Kidney epithelial cell (primary cell): ENCODE measurements around the gene SLC13A3. TPM values are rescaled to one million over a fixed set of nuclear protein-coding genes. Genes with fewer than 3 reads are reported as not detected.

Experiments used
- DNase-seq: peaks from one replicate; pipeline ENCODE4 v3.0.0-alpha.2; 2010; ENCODE audit warnings: low read depth
- H3K27me3 ChIP-seq: 2 replicates; pipeline ENCODE4 v1.6.0; 2011; ENCODE audit warnings: low read length; ENCODE audit not compliant: control insufficient read depth, insufficient read depth
- H3K36me3 ChIP-seq: 2 replicates; pipeline ENCODE4 v1.5.1; 2011; ENCODE audit warnings: low read length; ENCODE audit not compliant: control insufficient read depth, insufficient read depth
- H3K4me3 ChIP-seq: 2 replicates; pipeline ENCODE4 v1.5.1; 2011; ENCODE audit warnings: low read depth, mild to moderate bottlenecking, control low read depth, low read length
- CTCF ChIP-seq: IDR thresholded peaks from 2 replicates; pipeline ENCODE4 v1.5.1; 2011; ENCODE audit warnings: mild to moderate bottlenecking, moderate library complexity, low read length, control low read depth, inconsistent platforms; ENCODE audit not compliant: insufficient read depth, poor library complexity, severe bottlenecking
- total RNA-seq: library from RNA; depleted of rRNA; stranded (reverse); fragments of >200 nt; gene quantifications from 2 replicates; pipeline ENCODE4 v1.2.3, GENCODE V29; 2015

SLC13A3 gene
- total RNA-seq, 1 donor from 2014 or later = 3.4 TPM

GRCh38 chr20:46696791-46697279 lies 45.6 kb upstream of the SLC13A3 start:
- Histone ChIP-seq H3K27me3 (peaks cover 5% of the 10 kb centered on the region), H3K36me3 (no peaks in the 10 kb centered on the region), H3K4me3 (no peak overlapping the region)
- DNase-seq = no peak
- no peak for TF ChIP-seq CTCF

DNA sequence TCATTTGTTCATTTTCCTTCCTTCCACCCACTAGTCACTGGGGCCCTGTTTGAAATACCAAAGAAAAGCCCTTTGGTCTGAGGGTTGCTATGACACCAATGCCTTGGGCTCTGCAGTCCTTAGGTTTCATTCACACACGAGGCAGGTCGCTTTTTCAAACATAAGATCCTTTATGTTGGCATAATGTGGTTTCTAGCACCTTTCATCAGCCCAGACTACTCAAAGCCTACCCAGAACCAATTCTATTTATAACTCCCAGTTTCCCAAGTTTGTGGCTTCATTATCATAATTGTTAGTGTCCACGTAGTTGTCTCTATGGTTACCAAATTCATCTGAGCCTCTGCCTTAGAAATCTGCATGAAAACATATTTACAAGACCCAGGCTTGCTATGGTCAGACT lies 44.6 kb upstream of the SLC13A3 start:
- Histone ChIP-seq H3K36me3 (no peaks in the 10 kb centered on the region), H3K27me3 (peaks cover 5% of the 10 kb centered on the region), H3K4me3 (no peak overlapping the region)
- TF ChIP-seq CTCF = no peak
- DNase-seq = no peak

- Histone ChIP-seq H3K4me3 (no peak overlapping the region), H3K27me3 (peaks cover 3% of the 10 kb centered on the region), H3K36me3 (no peaks in the 10 kb centered on the region)
- no peak for DNase-seq
- no peak for TF ChIP-seq CTCF
These were observed 43.2 kb upstream of the SLC13A3 start for GRCh38 chr20:46694484-46694883.

- Histone ChIP-seq H3K36me3 (no peaks in the 10 kb centered on the region), H3K4me3 (no peak overlapping the region), H3K27me3 (no peaks in the 10 kb centered on the region)
- no peak for TF ChIP-seq CTCF
- no peak for DNase-seq
These were observed 39.9 kb upstream of the SLC13A3 start for GRCh38 chr20:46691196-46691595.

DNA sequence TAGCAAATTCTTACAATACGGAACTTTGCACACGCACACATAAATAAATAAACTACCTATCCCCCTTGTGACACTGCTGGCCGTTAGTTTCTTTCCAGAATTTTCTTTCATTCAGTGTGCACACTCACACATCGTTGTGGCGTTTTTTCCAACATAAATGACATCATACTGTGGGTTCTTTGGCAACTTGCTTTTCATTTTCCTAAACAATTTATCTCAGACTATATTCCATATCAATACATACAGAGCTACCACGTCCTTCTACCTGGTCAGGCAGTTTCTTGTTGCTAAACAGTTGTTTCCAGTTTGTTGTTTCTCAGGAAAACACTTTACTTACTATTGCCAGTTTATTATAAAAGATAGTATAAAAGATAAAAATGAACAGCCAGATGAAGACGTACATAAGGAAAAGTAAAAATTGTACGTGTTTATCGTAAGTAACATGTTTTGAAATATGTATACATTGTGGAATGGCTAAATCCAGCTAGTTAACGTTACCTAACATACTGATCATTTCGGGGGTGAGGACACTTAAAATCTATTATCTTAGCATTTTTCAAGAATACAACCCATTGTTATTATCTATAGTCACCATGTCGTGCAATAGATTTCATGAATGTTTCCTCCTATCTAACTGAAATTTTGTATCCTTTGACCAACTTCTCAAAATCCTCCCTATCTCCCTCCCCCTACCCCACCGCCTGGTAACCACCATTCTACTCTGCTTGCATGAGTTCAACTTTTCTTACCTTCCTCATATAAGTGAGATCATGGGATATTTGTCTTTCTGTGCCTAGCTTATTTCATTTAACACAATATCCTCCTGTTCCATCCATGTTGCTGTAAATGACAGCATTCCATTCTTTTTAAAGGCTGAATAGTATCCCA lies 39.2 kb upstream of the SLC13A3 start:
- no peak for DNase-seq
- TF ChIP-seq CTCF = no peak
- Histone ChIP-seq H3K4me3 (peak overlapping the region; percentile 52), H3K27me3 (no peaks in the 10 kb centered on the region), H3K36me3 (no peaks in the 10 kb centered on the region)

- DNase-seq = no peak
- H3K36me3 ChIP-seq = no peaks in the 10 kb centered on the region
- TF ChIP-seq CTCF = no peak
- H3K4me3 ChIP-seq = peak overlapping the region; percentile 52
- H3K27me3 ChIP-seq = no peaks in the 10 kb centered on the region
These were observed 38.5 kb upstream of the SLC13A3 start for GRCh38 chr20:46689754-46690085.
